CD4-positive, alpha-beta T cell treated with Interleukin-17A for 4 hours (primary cell): ENCODE measurements around the gene NR0B2.

Experiments
- DNase-seq: peaks from one replicate; pipeline ENCODE4 v3.0.0-alpha.2; 2020; ENCODE audit warnings: mixed read lengths

Gene NR0B2

DNA sequence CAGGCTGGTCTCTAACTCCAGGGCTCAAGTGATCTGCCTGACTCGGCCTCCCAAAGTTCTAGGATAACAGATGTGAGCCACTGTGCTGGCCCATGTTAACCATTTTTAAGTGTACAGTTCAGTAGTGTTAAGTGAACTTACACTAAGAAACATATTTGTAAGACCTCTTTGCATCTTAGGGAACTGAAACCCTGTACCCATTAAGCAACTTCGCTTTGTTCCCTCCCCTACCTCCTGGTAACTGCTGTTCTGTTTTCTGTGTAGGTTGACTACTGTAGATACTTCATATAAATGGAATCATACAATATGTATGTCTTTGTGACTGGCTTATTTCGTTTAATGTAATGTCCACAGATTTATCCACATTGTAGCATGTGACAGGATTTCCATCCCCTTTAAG lies 18.8 kb upstream of the NR0B2 start:
- DNase-seq: no peak

DNA sequence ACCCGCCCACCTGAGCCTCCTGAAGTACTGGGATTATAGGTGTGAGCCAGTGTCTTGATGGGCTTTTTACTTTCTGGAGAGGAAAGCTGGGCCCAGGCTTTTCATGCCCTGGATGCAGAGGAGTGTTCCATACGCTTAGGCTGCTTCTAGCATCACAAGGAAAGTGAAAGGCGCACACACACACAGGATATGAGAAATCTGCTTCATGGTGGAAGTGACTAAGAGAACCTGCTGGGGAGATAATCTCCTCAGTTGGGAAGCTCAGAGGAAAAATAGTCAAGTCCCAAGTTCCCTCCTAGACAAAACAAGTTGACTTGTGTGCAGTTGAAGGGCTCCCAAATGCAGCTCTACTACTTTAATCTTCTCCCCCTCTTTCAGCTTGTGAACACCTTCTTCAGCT lies 9.9 kb upstream of the NR0B2 start:
- DNase-seq: no peak

GRCh38 chr1:26922901-26923300 lies 9.1 kb upstream of the NR0B2 start:
- no peak for DNase-seq

GRCh38 chr1:26922431-26922729 lies 8.6 kb upstream of the NR0B2 start:
- no peak for DNase-seq

- peak; percentile 95 for DNase-seq
Observed at GRCh38 chr1:26921540-26922430, 8.0 kb upstream of the NR0B2 start, which contains the start of gene NUDC. NUDC (plus strand) TSS chr1:26921743; CDS start chr1:26921849, 106 bp downstream.

DNA sequence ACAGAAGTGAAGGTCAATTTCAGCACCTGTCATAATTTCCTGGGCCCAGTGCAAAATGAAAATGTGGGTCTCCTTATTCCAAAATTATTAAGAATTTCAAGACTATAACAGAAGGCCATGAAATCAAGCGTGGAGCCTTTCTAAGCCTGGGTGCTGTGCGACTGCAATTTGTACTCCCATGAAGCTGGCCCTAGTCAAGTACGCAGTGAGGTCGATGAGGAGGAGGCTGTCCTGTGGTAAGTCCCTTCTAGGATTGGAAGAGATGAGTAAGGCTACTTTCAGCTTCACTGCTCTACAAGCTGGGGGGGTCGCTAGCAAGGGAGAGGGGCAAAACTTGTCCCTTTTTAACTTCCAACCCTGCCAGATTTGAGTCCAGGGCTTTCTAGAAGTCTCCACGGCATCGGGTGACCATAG lies 7.4 kb upstream of the NR0B2 start:
- no peak for DNase-seq

GRCh38 chr1:26915204-26915842 lies 1.5 kb upstream of the NR0B2 start:
- no peak for DNase-seq

DNA sequence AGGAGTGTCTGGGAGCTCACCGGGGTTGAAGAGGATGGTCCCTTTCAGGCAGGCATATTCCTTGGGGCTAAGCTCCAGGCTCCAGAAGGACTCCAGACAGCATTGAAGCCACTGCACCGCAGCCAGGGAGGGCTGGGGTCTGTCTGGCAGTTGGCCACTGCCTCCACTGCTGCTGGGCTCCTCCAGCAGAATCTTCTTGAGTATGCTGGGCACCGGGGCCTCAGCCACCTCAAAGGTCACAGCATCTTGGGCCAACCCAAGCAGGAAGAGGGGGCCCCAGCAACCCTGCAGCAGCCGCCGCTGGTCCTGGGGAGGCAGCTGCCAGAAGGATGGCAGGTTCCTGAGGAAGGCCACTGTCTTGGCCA lies 404 bp downstream of the NR0B2 start:
- no peak for DNase-seq

DNA sequence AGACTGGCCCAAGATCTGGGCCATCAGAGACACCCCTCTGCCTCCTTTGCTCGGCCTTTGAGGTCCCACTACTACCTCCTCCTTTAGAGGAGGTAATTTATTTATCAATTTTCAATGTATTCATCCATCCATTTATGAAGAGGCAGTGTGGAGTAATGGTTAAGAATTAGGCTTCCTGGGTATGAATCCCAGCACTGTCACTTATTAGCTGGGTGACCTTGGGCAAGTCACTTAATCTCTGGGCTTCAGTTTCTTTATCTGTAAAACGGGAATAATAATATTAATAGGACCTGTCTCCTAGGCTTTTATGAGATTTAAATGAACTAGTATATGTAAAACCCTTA lies 1.7 kb downstream of the NR0B2 start:
- no peak for DNase-seq

DNA sequence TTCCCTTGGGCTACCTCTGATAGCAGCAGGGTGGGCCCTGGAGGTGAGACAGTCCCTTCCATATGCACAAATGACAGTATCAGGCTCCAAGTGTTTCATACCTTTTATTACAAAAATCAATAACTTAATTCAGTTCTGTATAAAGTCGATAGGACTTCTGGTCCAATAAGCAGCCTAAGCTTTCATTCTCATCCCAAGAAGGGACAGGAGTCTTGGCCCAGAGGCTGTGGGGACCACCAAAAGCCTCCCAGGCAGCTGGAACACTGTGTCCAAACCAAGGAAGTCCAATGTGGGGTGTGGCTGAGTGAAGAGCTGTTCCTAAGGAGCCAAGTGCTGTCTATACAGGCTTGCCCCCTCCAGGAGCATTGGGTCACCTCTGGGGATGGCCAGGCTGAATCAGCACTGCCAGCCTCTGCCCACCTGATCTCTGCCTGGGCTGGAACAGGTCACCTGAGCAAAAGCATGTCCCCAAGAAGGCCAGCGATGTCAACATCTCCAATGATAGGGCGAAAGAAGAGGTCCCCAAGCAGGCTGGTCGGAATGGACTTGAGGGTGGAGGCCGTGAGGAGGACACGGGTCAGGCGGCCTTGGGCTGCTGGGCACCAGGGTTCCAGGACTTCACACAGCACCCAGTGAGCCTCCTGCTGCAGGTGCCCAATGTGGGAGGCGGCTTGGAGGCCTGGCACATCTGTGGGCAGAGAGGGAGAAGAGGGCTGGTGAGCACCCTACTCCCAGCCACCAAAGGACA lies 2.2 kb downstream of the NR0B2 start:
- DNase-seq: no peak

DNA sequence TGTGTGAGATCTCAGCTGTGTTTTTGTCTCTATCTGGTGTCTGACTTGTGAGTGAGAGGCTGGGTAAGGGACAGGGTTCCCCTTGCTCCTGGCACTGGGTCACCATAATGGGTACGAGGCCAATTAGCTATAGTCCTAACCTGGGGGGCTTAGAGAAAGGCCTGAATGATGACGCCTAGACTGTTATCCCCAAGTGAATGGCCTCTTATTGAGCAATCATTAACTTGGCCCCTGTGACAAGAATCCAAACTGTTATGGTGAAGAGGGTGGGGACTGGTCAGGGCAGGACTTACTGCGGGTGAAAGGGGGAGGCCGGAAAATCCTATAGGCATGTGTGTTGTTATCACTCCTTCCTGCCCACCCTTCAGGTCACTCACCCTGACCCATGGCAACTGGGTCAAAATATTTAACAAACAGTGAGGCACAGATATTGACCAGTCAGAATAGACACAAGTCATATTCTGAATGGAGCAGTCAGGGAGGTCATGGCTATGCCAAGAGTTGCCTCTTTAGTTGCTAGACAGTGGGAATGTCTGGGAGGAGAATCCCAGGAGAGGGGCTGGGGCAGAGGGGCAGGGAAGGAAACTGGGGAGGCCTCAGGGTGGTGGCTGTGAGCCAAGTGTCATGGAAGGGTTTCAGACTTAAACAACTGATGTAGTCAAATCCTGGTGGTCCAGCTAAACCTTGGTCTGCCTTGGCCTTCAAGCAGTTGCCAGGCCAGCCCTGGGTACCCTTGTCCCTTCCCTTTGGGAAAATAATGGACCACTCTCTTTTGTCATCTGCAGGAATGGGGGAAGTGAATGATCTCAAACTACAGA lies 3.2 kb downstream of the NR0B2 start:
- DNase-seq: no peak

DNA sequence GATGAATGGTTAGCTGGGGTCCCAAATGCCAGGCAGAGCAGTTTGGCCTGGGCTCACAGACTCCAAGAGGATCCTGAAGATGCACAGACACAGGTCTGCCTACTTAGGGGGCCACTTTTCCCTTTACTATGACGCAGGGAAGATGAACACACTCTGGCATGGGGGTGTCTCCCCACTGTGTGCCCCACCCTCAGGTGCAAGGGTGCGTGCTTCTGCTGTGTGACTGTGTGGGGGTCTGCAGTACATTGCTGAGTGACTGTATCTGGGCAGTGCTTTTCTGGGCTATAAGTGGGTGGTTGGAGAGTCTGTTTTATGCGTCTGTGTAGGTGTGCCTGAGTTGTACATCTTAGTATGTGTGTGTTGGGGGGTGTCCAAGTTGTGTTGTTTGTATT lies 3.8 kb downstream of the NR0B2 start:
- DNase-seq: no peak

- DNase-seq: no peak
Observed at GRCh38 chr1:26907071-26907917, 6.5 kb downstream of the NR0B2 start.

DNA sequence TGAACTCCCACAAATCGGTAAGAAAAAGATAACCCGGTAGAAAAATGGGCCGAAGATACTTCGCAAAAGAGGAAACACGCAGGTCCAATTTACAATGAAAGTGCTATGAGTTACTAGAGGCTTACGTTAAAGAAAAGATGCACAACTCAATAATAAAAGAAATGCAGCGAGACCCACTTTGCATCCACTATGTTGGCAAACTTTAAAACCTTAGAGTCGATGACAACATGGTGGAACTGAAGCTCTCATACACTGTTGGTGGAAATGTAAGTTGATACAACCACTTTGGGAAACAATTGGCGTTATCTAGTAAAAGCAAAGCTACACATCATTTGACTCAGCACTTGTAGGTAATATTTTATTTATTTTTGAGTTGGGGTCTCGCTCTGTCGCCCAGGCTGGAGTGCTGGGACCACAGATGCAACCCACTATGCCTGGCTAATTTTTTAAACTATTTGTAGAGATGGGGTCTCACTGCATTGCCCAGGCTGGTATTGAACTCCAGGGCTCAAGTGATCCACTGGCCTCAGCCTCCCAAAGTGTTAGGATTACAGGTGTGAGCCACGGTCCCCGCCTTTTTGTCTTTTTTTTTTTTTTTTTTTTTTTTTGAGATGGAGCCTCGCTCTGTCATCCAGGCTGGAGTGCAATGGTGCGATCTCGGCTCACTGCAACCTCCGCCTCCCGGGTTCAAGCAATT lies 12.8 kb downstream of the NR0B2 start:
- DNase-seq: no peak

DNA sequence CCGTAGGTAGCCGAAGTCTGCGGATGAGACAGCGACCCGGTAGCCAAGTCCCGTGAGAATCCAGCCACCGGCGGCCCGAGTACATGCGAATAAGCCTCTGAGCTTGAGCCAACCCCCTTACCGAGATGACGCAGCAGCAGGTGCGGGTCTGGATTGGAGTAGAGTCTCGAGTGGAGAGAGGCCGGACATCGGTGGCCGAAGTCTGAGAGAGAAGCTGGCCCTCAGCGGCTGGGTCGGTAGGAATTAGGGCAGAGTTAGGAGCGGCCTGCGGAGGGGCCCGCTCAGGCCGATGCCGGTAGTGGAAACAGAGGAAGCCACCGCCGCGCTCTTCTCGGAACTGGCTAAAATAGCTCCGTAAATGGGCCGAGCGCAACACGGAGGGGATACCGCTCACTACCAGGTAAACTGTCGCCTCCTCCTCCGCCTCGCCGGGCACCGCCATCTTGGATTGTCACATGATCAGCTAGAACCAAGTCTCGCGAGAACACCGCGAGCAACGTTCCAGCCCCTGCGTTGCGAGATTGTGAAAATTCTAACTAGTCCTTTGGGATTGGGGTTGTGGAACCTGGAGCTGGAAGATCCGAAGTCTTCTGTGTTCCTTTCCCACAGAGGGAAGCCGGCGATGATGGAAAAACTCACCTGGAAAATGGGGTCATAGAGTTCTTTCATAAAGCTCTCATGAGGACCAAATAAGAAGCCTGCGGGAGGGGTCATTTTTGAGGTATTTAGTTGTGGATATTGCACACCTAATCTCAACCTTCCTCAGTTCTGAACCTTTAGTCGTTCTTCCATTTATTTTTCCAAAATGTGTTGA lies 13.6 kb downstream of the NR0B2 start, which contains the start of gene GPATCH3:
GPATCH3 (minus strand) TSS at position 467 of the 814 bp plus-strand sequence; CDS start at position 442, 25 bp downstream.
- DNase-seq: peak; percentile 90

GRCh38 chr1:26897351-26897750 lies 16.4 kb downstream of the NR0B2 start:
- DNase-seq: no peak

- no peak for DNase-seq
Observed at GRCh38 chr1:26894263-26894662, 19.5 kb downstream of the NR0B2 start.

DNA sequence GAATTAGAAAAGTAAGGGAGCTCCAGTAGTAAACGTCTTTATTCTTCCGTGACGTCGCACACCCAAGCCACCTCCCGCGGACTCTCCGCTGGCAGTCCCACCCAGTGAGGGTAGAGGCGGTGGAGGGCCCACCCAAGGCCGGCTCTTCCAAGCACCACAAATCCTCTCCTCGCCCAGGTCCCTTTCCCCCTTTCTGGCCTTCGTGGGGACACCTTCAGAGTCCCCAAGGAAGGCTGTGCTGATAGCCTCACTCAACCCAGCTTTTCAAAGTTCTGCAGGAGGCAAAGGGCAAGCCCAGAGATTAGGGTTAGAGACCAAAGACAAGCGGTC lies 23.3 kb downstream of the NR0B2 start:
- DNase-seq: no peak

DNA sequence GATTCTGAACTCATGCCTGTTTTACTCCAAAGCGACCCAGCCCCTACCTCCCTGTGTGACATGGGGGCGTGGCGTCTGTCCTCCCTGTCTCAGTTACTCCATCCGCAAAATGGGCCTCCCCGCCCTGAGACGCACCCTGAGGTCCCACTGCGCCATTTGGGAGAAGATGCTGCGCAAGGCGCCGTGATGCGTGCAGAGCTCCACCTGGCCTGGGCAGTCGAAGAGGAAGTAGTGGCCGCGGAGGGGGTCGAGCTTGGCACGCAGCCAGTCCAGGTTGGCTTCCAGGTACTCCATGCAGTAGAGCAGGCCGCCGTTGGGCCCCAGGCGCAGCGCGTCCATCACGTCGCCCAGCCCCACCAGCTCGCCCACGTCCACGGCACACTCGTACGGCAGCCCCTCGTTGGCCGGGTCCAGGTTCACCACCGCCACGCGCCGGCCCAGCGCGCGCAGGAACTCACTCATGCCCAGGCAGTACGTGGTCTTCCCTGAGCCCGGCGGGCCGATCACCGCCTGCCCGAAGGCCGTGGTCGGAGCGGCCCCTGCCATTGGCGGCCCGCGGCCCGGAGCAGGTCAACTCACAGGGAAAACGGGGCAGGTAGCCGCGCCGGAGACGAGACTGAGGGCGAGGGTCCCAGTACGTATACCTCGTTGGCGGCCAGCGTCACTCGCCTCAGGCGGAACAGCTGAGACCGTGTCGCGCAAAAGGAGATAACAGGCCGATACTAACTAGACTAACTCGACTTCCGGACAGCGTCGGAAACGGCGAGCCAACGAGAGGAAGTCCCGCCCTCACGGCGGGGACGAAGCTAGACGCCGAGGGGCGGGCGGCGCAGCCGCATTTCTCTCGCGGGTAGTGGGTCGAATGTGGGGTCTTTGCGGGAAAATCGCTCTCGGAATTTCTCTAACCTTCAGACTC lies 24.0 kb downstream of the NR0B2 start, which contains the start of gene GPN2:
GPN2 (minus strand) TSS at position 733 of the 916 bp plus-strand sequence; CDS start at position 546, 187 bp downstream.
- peak; percentile 83 for DNase-seq
